Skeletal muscle cell (primary cell): ENCODE data around the gene C1orf105.
"Not testable (repeated sequence)": the region's sequence is repeated elsewhere in the genome, so short reads cannot be mapped to it uniquely, and the experiment has no call there.

Experiments used
- DNase-seq: peaks from one replicate; pipeline ENCODE4 v3.0.0-alpha.2; 2010; ENCODE audit warnings: low read depth
- H3K4me3 ChIP-seq: 2 replicates; pipeline ENCODE4 v1.5.1; 2011; ENCODE audit warnings: low read depth, mild to moderate bottlenecking, control low read depth, low read length, moderate library complexity

Gene C1orf105

GRCh38 chr1:172476218-172476811 lies 55.8 kb downstream of the C1orf105 start:
- no peak overlapping the region for H3K4me3 ChIP-seq
- no peak for DNase-seq

DNA sequence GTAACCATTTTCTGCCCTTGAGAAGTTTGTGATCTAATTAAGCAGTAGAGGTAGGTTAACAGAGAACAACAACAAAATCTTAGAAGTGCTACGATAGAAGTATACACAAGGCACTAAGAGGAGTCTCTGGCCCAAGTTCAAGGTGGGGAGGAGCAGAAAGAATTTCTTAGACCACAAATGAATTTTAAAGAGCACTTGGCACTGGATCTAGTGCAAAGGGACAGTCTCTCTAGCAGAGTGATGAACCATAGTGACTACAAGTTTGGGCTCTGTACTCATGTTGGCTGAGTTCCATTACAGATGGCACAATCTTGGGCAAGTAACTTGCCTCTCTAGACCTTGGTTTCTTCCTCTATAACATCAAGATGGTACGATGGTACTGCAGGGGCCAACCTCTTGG lies 56.7 kb downstream of the C1orf105 start:
- no peak overlapping the region for H3K4me3 ChIP-seq
- DNase-seq: no peak

DNA sequence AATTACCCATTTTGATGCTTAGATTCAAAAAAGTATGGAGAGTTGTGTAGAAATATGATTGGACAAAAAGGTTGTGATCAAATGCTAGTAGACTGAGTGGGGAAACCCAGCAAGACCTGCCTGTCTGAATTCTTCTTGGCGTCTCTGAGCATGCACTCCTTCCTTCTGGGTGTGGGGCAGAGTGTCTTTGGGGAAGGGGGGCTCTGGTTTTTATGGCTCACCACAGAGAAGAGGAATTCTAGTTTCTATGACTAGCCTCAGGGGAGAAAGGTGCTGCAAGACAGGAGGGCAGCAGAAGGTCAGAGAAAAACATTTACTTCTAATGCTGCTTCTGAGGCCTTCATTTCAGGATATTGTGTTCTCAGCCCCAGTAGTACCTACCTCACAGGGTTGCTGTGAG lies 57.3 kb downstream of the C1orf105 start:
- H3K4me3 ChIP-seq: no peak overlapping the region
- DNase-seq: no peak

- no peak for DNase-seq
- no peak overlapping the region for H3K4me3 ChIP-seq
Measured at GRCh38 chr1:172478485-172478884, 58.0 kb downstream of the C1orf105 start.

- H3K4me3 ChIP-seq: no peak overlapping the region
- DNase-seq: no peak
Measured at GRCh38 chr1:172480431-172480830, 59.9 kb downstream of the C1orf105 start.

GRCh38 chr1:172482044-172482443 lies 61.6 kb downstream of the C1orf105 start:
- DNase-seq: no peak
- no peak overlapping the region for H3K4me3 ChIP-seq

GRCh38 chr1:172483448-172483847 lies 63.0 kb downstream of the C1orf105 start:
- H3K4me3 ChIP-seq: no peak overlapping the region
- DNase-seq: no peak

DNA sequence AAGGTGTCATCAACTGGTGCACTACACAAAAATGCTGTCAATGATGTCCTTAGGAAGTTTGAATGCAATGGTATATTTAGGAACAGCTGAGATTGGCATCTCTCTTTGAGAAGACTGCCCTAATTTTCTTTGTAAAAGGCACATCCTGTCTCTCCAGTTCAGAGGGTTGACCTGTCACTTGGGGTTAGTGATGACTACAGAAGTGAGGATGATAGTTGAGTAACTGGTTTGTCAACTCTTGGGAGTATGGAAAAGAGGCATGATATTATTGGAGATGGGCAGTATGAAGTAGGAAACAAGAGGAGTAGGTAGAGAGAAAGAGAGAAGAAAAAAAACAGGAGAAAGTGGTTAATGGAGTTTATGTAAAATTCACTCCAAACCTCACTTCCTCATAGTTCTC lies 63.8 kb downstream of the C1orf105 start:
- no peak for DNase-seq
- no peak overlapping the region for H3K4me3 ChIP-seq

DNA sequence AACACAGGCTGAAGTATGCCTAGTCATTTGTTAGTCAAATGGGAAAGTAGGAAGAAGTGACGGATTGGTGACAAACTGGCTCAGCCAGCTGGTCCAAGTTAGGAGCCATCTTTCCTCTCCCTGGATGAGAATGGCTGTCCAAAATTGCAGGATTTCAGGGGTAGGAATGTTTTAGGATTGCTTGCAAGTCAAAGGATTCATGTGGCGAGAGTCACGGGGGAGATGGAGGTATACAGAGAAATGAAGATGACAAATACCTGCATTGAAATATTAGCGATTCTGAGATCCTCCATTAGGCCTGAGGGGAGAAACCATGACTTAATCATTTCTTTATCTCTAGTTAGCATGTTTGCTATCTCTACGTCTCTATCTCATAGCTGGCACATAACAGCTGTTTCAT lies 65.1 kb downstream of the C1orf105 start:
- H3K4me3 ChIP-seq: no peak overlapping the region
- DNase-seq: no peak

DNA sequence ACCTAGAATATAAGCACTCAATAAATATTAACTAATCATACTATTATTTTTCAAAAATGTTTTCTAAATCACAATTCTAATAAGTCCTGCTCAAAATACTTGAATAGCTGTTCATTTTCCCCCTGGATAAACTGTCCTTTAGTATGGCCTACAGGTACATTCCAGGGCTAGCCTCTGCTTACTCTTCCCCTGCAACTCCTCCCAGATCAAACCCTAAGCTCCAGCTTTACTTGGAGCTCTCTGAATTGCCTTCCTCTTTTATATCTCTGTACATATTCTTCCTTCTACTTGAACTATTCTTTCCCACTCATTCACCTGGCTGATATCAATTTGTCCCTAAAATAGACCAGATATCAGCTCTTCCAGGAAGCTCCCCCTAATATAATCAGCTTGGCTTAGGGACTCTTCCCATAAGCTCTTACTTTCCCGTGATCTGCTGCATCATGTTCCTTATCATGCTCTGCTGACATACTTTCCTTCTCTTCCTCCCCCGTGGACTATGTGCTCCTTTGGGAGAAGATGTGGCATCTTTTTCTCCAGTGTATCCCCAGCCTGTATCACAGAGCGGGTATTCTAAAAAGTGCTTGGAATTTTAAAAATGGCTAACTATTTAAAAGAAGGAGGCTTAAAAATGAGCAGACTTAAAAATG lies 66.4 kb downstream of the C1orf105 start:
- no peak overlapping the region for H3K4me3 ChIP-seq
- no peak for DNase-seq

- no peak for DNase-seq
- H3K4me3 ChIP-seq: no peak overlapping the region
Measured at GRCh38 chr1:172487550-172487949, 67.1 kb downstream of the C1orf105 start.

GRCh38 chr1:172488393-172488792 lies 67.9 kb downstream of the C1orf105 start:
- DNase-seq: no peak
- no peak overlapping the region for H3K4me3 ChIP-seq

GRCh38 chr1:172489847-172490246 lies 69.4 kb downstream of the C1orf105 start:
- H3K4me3 ChIP-seq: no peak overlapping the region
- no peak for DNase-seq

GRCh38 chr1:172492421-172492820 lies 71.9 kb downstream of the C1orf105 start:
- no peak overlapping the region for H3K4me3 ChIP-seq
- DNase-seq: no peak

GRCh38 chr1:172494166-172494565 lies 73.7 kb downstream of the C1orf105 start:
- no peak for DNase-seq
- no peak overlapping the region for H3K4me3 ChIP-seq

GRCh38 chr1:172496127-172496526 lies 75.6 kb downstream of the C1orf105 start:
- not testable (repeated sequence) for DNase-seq, H3K4me3 ChIP-seq

DNA sequence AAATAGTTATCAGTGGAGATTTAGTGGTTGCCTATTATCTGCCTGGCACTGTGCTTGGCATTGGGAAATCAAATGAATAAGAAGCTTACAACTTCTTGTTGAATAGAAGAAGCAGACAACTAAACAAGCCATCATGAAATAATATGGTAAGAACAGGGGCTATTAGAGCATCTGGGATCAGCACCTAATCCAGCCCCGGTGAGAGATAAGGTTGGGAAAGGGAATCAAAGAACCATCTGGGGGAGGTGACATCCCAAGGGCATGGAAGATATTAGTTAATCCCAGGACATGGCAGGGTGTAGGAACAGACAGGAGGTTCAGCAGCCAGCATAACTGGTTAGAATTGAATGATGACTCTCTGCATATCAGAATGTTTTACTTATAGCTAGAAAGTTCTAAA lies 76.2 kb downstream of the C1orf105 start:
- no peak overlapping the region for H3K4me3 ChIP-seq
- no peak for DNase-seq

DNA sequence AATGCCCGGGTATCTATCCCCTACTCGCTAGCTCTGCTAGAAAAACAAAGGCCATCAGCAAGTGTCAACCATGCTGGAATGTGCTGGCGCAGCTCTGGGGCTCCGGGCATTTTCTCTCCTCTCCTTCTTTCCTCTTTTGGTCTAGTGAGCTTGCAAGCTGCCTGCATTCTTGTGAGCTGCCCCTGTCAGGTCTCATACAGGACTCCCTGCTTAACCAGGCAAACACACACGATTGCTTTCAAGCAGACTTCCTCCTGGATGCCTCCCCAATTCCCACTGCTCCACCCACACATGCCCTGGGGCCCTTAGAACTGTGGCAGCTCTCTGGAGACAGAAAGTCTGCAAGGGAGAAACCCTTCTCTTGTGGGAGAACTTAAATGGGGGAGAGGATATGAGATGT lies 76.7 kb downstream of the C1orf105 start:
- H3K4me3 ChIP-seq: no peak overlapping the region
- DNase-seq: peak; percentile 2

GRCh38 chr1:172498857-172499256 lies 78.4 kb downstream of the C1orf105 start:
- H3K4me3 ChIP-seq: no peak overlapping the region
- DNase-seq: no peak

DNA sequence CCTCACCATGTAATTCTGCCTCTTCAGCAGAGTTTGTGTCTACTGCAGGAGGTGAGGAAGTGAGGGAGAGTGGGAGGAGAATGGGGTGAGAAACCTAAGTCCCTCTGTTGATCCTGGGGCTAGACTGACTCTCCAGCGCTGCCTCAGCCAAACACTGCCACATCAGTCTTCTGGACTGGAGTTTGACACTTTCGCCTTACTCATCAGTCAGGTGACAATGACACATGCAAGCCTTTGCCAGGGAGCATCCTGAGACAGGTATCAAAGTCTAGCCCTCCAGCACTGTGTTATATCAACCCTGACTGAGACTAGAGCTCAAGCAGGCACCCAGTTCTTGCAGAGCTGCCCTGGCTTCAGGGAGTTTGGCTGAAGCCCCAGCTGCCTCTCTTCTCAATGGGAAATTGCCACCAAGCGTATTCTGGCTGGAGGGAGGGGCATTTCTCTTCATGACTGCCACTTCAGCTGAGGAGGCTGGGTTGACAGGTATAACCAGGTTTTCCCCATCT lies 79.2 kb downstream of the C1orf105 start:
- no peak overlapping the region for H3K4me3 ChIP-seq
- DNase-seq: no peak

DNA sequence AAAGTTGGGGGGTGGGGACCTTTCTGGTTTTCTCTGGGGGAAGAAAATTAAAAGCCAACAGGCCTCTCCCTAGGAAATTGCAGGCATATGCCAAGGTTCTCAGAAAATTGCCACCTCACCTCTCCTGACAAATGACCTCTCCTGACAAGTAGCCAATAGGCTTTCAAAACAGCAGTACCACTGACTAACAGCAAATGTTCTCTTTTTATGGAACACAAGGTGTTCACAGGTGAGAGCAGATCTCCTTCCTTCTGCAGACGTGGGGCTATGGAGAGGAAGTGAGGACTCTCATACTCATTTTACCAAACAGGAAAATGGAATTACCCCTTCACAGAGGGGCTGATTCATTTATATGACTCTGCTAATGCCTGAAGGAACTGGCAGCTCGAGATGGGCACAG lies 79.7 kb downstream of the C1orf105 start:
- no peak overlapping the region for H3K4me3 ChIP-seq
- no peak for DNase-seq
